Fibroblast of skin of left biceps (primary cell): Measurements from ENCODE around the gene CRIP1.

Experiments used
- DNase-seq, 2 experiments: peaks; one replicate each; pipeline ENCODE4 v3.0.0-alpha.2; 2013; ENCODE audit warnings: low read depth in 2 of 2

The CRIP1 gene, protein sequence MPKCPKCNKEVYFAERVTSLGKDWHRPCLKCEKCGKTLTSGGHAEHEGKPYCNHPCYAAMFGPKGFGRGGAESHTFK

DNA sequence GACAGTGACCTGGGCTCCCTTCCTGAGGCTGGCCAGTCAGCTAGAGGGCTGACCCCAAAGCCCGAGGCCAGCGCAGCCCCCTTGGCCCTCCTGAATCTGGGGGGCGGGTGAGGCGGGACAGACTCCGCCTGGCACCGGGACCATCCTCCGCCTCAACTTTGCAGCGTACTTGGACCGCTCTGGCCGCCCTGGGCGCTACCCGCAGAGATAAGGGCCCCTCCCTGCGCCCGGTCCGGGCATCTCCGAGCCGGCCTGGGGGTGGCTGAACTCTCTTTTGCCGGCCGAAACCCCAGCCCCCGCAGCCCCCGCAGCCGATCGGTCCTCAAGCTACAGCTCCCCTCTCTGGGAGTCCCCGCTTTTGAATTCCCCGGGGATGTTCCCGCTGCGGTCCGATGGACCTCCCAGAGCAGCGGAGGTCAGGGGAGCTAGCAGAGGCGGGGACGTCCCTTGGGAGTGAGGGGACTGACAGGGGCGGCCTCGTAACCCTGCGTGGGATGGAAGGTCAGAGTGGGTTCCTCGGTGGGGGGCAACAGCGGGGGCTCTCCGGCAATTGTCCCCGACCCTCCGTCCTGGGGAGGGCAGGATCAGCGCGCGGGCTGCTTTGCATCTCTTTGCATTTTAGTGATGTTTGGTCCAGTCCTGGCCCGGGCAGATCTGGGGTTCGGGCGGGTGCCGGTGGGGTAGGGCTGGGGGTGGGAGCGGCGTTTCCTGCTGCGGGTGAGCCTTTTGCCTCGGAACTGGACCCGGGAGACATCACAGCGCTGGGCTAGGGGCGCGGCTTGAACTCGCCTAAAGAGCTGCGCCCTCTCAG is at the start of gene CRIP1:
CRIP1 (plus strand) TSS at position 724 of the 811 bp plus-strand sequence. CDS start 374 bp downstream, outside the sequence.
- no peak for DNase-seq

DNA sequence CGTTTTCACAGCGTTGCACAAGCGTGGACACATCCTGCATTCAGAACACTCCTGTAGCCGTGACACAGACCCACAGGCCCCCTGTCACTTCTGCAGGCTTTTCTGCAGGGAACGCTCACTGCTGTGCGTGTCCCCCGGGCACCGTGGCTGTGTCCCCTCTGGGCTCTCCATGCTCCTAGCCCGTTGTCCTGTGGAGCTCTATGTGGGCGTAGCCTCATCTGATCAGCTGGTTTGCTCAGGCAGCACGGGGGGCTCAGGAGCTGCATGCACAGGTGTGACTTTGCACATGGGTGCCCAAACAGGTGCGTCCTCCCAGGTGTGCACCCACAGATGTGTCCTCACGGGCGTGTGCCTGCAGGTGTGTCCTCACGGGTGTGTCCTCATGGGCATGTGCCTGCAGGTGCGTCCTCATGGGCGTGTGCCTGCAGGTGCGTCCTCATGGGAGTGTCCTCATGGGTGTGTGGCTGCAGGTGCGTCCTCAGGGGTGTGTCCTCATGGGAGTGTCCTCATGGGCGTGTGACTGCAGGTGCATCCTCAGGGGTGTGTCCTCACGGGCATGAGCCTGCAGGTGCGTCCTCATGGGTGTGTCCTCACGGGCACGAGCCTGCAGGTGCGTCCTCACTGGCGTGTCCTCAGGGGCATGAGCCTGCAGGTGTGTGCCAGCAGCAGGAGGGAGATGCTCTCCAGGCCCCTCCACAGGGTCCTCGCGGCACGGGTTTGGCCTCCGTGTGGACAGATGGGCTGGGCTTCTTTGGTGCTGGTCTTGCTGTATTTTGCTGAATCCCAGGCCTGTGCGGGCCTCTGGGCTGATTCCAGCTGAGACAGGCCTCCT is 49.6 kb upstream of the CRIP1 start:
- no peak for DNase-seq

DNA sequence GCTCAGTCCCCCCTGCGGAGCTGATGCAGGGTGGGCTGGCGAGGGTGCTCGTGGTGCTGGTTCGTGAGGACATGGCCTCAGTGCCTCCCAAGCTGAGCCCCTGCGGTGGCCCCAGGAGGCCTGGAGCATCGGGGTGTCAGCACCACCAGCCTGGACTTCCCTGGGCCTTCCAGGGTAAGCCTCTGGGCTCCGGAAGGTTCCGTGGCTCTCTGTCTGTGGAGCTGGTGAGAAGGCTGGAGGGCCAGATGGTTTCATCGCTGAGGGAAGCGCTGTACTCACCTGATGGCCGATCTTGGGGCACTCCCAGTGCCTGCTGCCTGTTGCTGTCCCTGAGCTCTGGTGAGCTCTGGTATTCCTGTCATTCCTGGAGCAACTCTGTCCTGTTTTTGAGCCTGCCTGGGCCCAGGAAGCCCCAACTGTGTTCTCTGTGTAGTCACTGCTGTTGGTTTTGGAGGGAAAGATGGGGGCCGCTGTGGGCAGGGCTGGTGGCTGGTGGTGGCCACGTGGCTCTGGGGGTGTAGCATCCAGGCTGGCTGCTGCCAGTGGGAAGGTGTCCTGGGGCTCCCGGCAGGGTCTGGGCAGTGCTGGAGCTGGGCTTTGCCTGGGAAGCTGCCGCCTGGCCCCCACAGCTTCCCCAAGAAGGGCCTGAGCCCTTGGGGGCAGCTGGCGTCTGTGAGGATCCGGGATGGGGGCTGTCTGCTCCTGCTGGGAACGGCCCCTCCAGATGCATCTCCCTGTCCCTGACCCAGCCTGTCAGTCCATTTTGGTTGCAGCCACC is 48.8 kb upstream of the CRIP1 start:
- no peak for DNase-seq

DNA sequence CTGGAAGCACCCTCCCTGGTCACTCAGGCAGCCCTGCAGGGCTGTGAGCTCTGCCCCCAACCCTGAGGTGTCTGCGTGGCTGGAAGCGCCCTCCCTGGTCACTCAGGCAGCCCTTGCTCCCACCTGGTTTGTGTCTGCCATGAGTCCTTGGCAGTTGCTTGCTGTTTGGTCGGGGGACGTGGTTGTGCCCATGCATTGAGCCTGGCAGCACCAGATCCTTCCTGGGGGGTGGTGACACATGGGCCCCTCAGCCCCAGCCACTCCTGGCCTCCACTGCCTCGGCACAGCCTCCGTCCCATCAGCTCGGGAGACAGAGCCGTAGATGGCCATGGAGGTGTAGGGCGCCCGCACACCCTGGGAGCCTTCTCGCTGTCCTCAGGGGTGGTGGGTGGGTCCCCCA is 47.5 kb upstream of the CRIP1 start:
- no peak for DNase-seq

DNA sequence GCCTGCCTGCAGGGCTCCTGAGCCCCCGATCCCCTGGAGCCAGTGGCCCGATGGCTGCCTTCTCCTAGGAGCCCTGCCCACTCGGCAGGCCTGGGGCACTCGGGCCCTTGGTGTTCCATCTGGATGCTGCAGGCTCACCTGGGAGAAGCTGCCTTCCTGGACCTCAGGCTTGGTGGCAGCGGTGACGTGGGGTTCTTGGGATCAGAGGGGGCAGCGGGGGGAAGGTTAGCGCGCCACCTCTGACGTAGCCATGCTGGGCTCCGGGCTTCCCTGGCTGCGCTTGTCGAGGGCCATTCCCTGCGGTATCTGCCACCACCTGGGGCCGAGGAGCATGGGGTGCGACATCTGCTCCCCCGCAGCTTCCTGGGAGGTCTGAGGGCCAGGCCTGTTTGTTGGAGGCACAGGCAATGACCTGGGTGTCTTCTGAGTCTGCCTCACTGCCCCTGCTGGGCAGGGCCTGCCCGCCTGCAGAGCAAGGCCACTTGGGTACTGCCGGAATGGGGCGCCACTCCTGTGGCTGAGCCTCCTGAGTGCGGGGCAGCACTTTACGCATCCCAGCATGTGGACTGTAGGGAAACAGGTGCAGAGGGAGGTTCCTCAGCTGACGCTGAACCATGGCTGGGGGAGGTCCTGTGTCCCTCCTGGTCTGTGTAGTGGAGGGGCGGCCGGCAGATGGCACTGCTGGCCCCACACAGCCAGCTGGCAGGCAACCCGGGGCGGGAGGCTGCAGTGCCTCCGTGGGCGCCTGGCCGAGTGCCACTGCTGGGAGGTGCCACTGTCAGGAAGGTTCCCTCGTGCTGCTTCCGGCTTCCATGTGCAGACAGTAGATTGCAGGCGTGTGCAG is 46.8 kb upstream of the CRIP1 start:
- no peak for DNase-seq

DNA sequence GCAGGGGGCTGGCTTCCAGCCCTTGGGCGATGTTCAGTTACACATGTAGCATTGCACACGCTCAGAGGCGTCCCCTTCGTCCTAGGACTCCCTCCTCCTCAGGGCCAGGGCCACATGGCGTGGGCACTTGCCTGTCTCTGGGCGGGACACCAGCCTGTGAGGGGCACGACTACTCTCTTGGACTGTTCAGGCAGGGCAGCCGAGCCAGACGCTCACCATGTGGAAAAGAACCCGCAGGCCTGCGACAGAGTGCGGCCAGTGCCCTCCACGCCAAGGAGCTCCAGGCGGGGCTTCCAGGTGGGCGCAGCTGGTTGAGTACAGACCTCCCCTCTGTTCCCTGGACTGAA is 46.2 kb upstream of the CRIP1 start:
- DNase-seq, result no peak

DNA sequence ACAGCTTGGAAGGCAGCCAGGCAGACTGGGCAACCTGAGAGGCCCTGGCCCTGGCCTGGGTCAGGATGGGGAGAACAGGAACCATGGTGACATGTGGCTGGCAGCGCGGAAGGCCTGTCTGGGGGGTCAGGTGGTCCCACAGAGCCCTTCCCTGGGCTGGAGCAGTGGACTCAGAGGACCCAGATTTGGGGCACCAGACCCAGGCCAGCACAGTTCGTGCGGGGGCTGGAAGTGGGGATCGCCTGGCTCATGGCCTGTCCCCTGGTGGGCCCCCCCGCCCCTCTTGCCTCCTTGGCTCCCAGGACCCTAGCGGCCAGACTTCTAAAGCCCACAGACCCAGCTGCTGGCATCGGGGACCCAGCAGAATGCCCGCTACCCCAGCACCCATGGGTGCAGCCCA is 45.7 kb upstream of the CRIP1 start:
- no peak for DNase-seq

DNA sequence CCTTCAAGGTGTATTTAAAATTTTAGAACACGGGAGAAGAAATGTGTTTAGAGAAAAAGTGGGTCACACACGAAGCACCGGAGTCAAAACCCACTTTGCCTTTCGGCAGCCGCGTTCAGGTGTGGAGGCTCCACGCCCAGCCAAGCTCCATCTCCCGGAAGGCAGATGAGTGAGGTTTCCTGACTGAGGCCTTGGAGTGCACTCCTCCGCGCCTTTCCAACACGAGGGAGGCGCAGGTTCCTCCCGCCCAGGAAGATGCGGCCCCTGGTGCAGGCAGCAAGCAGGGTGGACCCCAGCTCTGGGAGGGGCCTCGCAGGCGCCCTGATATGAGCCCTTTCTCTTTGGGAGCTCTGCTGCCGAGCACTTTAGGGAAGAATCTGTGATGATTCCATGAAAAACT is 44.6 kb upstream of the CRIP1 start:
- DNase-seq, result no peak

DNA sequence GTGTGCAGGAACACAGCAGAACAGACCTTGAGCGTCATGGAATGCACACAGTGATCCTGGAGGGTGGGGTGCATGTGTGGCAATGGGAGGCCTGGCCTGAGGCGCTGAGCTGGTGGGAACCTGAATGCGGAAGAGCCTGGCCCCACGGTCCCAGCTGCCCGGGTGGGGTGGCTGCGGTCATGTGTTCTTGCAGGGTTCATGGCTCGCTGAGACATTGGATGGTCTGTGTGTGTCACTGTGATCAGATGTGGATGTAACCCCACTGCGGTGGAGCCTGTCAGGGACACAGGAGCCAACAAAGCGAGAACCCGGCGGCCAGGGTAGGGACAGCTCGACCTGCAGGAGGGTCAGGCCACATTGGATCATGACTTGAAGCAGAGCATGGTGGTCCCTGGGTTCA is 43.9 kb upstream of the CRIP1 start:
- no peak for DNase-seq

DNA sequence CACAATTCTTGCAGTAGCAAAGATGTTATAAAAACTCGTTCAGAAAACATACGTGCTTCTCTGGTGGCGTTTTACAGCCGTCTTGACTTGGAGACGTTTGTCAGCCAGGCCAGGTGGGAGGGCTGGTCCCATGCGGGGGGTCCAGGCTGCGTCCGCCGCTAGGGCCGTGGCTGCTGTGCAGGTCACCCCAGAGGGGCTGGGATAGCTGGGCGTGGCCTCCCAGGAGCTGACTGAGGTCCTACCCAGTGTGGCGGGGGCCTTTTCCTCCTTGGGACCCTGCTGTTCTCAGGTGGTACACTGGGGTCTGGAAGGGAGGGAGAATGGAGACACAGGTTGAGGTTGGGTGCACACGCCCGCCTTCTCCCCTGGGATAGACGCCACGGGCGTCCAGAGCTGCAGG is 41.8 kb upstream of the CRIP1 start:
- no peak for DNase-seq

DNA sequence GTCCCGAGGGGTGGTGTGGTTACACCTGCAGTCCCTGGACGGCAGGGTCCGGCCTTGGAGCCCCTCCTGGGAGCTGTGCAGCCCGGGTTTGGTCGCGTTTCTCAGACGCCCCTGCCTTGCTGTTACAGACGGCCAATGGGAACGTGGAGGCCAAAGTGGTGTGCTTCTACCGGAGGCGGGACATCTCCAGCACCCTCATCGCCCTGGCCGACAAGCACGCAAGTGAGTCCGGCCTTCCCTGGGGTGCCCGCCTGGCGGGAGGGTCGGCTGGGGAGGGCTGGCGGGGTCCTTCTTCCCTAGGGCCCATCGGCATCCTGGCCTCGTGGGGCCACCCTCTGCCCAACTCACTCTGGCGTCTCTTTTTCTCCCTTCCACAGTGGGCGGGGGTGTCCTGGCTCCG is 41.4 kb upstream of the CRIP1 start:
- DNase-seq, result no peak

DNA sequence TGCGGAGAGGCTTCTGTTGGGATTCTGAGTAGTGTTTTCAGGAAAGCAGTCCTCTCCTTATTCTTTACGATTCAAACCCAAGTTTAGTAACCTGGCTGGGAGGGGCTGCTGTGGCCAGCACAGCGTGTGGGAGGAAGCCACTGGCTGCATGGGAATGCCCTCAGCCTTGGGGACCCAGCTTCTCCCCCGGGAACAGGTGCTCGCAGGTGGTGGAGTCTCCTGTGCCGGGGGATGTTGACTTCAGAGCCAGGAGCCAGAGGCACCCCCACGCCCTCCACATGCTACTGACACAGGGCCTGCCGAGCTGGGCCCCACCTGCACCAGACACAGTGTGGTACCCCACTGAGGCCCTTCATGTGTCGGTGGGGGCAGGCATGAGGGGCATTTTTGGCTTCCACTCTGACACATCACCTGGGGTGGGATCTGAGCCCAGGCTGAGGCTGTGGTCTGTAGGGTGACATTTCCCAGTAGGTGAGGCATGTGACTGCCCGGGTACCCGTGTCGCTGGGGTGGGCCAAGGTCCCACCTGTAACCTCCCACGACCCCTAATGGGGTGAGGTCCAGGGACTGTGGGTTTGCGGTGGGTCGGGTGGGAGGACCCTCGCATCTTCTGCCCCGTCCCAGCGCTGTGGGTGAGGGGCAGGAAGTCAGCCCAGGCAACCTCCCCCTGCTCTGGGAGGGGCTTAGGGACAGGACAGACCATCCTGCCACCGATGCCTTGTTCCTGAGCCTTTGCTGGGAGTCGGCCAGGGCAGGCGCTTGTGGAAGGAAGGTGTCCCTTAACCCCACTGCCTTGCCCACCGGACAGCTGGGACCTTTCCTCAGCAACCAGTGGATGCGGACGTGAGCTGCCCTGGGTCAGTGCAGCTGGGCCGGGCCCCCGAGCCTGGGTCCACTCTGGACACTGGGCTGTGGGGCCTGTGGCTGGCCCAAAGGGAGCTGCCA is 40.5 kb upstream of the CRIP1 start:
- DNase-seq, result no peak

DNA sequence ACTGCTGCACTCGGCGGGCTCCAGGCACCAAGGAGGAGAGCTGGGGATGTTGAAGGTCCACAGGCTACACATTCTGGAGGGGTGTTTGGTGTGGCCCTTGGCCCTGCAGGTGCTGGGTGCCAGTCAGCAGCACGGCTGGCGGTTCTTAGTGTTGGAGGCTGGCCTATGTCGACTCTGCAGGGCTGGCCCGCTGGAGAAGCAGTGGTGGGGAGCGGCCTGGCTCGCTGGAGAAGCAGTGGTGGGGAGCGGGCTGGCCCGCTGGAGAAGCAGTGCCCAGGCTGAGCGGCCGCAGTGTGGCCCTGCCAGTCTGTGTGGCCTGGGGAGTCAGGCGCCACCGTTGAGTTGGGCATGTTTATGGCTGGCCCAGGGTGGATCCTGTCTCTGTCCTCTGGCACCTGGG is 39.7 kb upstream of the CRIP1 start:
- DNase-seq, result no peak

DNA sequence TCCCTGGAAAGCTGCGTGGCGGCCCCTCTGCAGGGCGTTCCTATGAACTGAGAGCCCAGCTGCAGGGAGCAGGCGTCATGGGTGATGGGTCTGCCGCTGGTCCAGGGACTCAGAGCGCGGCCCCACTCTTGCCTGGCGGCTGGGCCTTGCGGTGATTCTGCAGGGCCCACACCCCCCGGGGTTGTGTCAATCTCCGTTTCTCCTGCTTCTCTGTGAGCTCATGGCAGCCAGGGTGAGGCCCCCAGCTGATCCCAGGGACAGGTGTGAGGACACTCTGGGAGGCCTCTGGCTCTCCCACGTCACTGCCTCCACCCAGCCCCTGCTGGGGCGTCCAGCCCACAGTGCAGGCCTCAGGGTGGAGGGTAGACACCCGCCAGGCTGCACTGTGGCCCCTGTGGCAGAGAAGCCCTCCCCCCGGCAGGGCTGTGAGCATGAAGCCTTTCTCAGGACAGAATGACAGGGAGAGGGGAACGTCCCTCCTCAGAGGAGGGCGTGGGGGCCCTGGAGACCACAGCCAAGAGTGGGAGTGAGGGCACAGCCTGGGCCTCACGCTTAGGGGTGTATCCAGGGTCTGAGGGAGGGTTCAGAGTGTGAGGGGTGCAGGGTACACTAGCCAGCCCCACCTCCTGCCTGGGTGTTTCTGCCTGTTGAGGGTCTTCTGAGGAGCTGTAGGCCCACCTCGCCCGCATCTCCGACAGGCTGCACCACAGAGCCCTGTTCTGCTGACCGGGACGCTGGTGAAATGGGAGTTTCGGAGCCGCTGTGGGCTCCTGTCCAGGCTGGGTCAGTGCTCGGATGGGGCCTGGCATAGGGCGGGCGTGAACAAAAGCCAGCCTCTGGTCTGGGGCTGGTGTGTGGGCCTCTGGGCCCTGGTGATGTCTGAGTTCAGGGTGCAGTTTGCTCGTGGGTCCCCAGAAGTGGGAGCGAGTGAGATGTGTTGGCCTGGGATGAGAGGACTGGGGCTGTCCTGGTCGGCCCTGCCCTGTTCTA is 38.7 kb upstream of the CRIP1 start:
- no peak for DNase-seq

DNA sequence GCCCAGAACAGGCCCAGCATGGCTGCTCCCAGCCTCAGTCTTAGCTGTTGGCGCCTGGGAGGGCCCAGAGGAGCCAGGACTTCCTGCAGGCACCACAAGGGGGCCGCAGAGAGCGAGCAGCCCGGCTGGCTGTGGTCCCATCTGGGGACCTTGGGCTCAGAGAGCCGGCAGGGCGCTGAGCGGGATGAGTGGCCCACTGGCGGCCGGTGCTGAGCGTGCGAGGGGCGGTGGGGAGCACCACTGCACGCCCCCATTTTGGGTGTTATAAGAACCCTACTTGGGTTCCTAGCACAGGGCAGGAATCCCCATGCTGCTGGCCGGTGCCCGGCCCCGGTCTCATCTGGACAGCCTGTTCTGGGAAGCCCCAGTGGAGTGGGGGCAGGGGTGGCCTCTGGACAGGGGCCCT is 38.0 kb upstream of the CRIP1 start:
- peak in 1 of 2 experiments; percentile 4 for DNase-seq

DNA sequence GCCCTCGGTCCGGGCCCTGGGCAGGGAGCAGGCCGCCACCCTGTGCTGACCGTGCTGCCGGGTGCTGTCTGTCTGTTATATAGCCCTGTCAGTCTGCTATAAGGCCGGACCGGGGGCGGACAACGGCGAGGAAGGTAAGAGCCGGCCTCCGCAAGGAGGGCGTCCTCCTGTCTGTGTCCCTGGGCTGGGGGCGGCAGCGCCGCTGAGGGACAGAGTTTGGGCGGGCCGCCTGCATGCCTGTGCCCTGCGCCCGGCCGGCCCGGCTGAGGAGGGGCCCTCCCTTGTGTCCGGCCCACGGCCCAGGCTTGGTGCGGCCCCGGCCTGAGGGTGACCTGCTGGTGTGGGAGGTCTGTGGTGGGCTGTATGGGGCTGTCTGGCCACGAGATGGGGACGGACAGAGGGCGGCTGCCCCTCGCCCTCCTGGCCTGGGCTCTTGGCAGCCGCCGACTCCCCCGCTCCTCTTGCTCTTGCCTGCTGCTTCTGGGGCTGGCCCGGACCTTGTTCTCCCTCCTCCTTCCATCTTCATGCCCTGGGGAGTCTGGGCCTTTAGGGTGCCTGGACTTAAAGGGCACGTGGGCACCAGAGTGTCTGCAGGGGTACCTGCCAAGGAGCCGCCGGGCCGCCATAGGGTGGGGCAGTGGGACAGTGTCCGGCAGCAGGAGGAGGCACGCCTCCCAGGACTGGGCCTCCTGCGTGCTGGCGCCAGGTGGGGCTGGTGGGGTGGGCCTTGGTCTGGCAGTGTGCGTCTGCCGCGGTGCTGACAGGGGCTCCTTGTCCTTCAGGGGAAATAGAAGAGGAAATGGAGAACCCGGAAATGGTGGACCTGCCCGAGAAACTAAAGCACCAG is 37.2 kb upstream of the CRIP1 start:
- no peak for DNase-seq

DNA sequence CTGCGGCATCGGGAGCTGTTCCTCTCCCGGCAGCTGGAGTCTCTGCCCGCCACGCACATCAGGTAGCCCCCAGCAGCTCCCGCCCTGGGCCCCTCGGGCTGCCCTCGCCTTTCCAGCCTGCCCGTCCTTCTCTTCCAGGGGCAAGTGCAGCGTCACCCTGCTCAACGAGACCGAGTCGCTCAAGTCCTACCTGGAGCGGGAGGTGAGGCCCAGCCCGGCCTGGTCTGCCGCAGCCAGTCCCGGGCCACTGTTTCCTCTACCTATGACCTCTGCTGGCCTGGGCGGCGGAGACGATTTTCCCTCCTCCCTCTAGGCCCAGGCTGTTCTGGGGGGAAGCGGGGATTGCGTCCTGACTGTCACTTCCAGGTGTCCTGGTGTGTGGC is 36.6 kb upstream of the CRIP1 start:
- DNase-seq, result no peak
